HL-60 (cell line): ENCODE results near the gene CPSF6.

ENCODE experiments used
- DNase-seq, 2 experiments: peaks; one replicate each; pipeline ENCODE4 v3.0.0-alpha.2; 2010 to 2020; ENCODE audit warnings: low read depth in 1 of 2, low spot score in 1 of 2
- H3K27ac ChIP-seq: fragments of 250-450 bp; sonication (Bioruptor Pico); replicated peaks from 2 replicates; pipeline ENCODE4 v1.5.1; 2020; ENCODE audit warnings: mild to moderate bottlenecking, moderate library complexity
- H3K27me3 ChIP-seq: fragments of 250-450 bp; sonication (Bioruptor Pico); 2 replicates; pipeline ENCODE4 v1.5.1; 2021; ENCODE audit warnings: mild to moderate bottlenecking, moderate library complexity; ENCODE audit not compliant: insufficient read depth, poor library complexity, severe bottlenecking
- H3K4me3 ChIP-seq: replicated peaks from 2 replicates; pipeline ENCODE4 v1.5.1; 2011; ENCODE audit warnings: mild to moderate bottlenecking, control low read depth, low read length; ENCODE audit not compliant: insufficient read depth
- CTCF ChIP-seq: IDR thresholded peaks from one replicate; pipeline ENCODE4 v1.5.1; 2011; ENCODE audit warnings: low read length, control low read depth, inconsistent platforms; ENCODE audit not compliant: insufficient read depth
- GABPA ChIP-seq: IDR thresholded peaks from 2 replicates; pipeline ENCODE4 v1.6.1; 2012; ENCODE audit warnings: low read depth
- POLR2AphosphoS5 ChIP-seq: IDR thresholded peaks from 2 replicates; pipeline ENCODE4 v1.6.1; 2012; ENCODE audit warnings: low read depth
- REST ChIP-seq: IDR thresholded peaks from 2 replicates; pipeline ENCODE4 v1.6.1; 2012; ENCODE audit warnings: low read depth; ENCODE audit not compliant: insufficient replicate concordance
- SPI1 ChIP-seq: IDR thresholded peaks from 2 replicates; pipeline ENCODE4 v1.6.1; 2012; ENCODE audit warnings: low read depth, mild to moderate bottlenecking, borderline replicate concordance

CPSF6 gene

GRCh38 chr12:69287556-69287955, 48.2 kb downstream of the CPSF6 start:
- TF ChIP-seq SPI1 (no peak), GABPA (no peak), POLR2AphosphoS5 (no peak), CTCF (no peak), REST (no peak)
- H3K27me3 ChIP-seq: no peaks in the 10 kb centered on the region
- H3K27ac ChIP-seq: no peak overlapping the region
- H3K4me3 ChIP-seq: no peak overlapping the region
- no peak for DNase-seq

GRCh38 chr12:69290545-69291277, 51.3 kb downstream of the CPSF6 start:
- Histone ChIP-seq H3K4me3 (peak overlapping the region; percentile 12; the same call in 1 of the 2 replicates), H3K27me3 (no peaks in the 10 kb centered on the region), H3K27ac (no peak overlapping the region)
- DNase-seq: peak; percentile 92 to 94
- TF ChIP-seq GABPA: no peak
- TF ChIP-seq CTCF: peak; percentile 100

- no peak for DNase-seq
- 0 out of 2 replicates have a peak overlapping the region, but pooled peaks have one; percentile 12 for H3K4me3 ChIP-seq
- H3K27me3 ChIP-seq: no peaks in the 10 kb centered on the region
- no peak for TF ChIP-seq CTCF
- no peak for TF ChIP-seq GABPA
- no peak for TF ChIP-seq SPI1
- no peak for TF ChIP-seq REST
- no peak for TF ChIP-seq POLR2AphosphoS5
- H3K27ac ChIP-seq: no peak overlapping the region
These were observed 51.9 kb downstream of the CPSF6 start for GRCh38 chr12:69291278-69291593.

- Histone ChIP-seq H3K4me3 (no peak overlapping the region), H3K27ac (no peak overlapping the region), H3K27me3 (no peaks in the 10 kb centered on the region)
- TF ChIP-seq SPI1: no peak
- TF ChIP-seq REST: no peak
- TF ChIP-seq CTCF: no peak
- no peak for TF ChIP-seq GABPA
- TF ChIP-seq POLR2AphosphoS5: no peak
- no peak for DNase-seq
These were observed 58.8 kb downstream of the CPSF6 start for GRCh38 chr12:69298133-69298532.
